Right lobe of liver (tissue), 6 donors: Measurements from ENCODE around the gene NFXL1. TPM values are rescaled to one million over a fixed set of nuclear protein-coding genes. Genes with fewer than 3 reads are reported as not detected.

Source experiments
- ATAC-seq, 4 donors: fragments of 200-7000 bp; cut with Tn5 transposase; one replicate each; pipeline ENCODE4 v1.9.1; 2020; ENCODE audit warnings: mild to moderate bottlenecking in 4 of 4, moderate library complexity in 4 of 4
- DNase-seq, 3 donors: peaks; one replicate each; pipeline ENCODE4 v3.0.0-alpha.2; 2020
- H3K27ac ChIP-seq, 3 donors: fragments of 200-600 bp; one replicate each; pipeline ENCODE4 v1.8.0; 2022
- H3K27me3 ChIP-seq, 2 donors: fragments of 200-600 bp; one replicate each; pipeline ENCODE4 v1.8.0; 2022
- H3K36me3 ChIP-seq, 4 donors: fragments of 200-600 bp; sonication (generic) in 1 of 4; one replicate each; pipeline versions ENCODE4 v1.5.1 to v1.8.0; 2017 to 2022; ENCODE audit warnings: control low read depth in 1 of 4
- H3K4me1 ChIP-seq, 4 donors: fragments of 200-600 bp; sonication (generic) in 1 of 4; one replicate each; pipeline versions ENCODE4 v1.5.1 to v1.8.0; 2017 to 2022; ENCODE audit warnings: control low read depth in 1 of 4
- H3K4me3 ChIP-seq, 3 donors: fragments of 200-600 bp; one replicate each; pipeline ENCODE4 v1.8.0; 2022
- H3K9me3 ChIP-seq, 4 donors: fragments of 200-600 bp; sonication (generic) in 1 of 4; one replicate each; pipeline versions ENCODE4 v1.5.1 to v1.8.0; 2017 to 2022; ENCODE audit warnings: control low read depth in 1 of 4
- POLR2A ChIP-seq: fragments of 450-650 bp; IDR thresholded peaks from one replicate; pipeline ENCODE4 v1.6.1; 2017; ENCODE audit warnings: antibody characterized with exemption, mild to moderate bottlenecking
- WGBS: methylation state at CpG from one replicate; pipeline ENCODE4 v1.1.6; 2018; ENCODE audit warnings: low coverage, low lambda C conversion rate; ENCODE audit not compliant: insufficient coverage; ENCODE audit errors: missing lambda C conversion rate; 5-methylcytosine and 5-hydroxymethylcytosine counted together
- intact Hi-C, 2 donors: fragments of 100-400 bp; cut with DNase I; formaldehyde crosslinking; loops; one replicate each; pipeline versions ENCODE4 v1.11.2 to v1.14.1; 2022
- total RNA-seq, 6 experiments: library from RNA; depleted of rRNA in 2 of 6; stranded (reverse); fragments of >200 nt in 2 of 6; fragmentation: NEBNext Ultra II Directional in 3 of 6; extraction: Animal tissue kit (Norgen Biotek cat#: 25700) in 3 of 6; gene quantifications; one replicate each; pipeline versions ENCODE4 v1.1.0 to v1.2.4, GENCODE V29; 2016 to 2023
- TF ChIP-seq, protein P1 (sequence below), 4 donors: fragments of 200-600 bp in 3 of 4; fragments of 450-650 bp in 1 of 4; IDR thresholded peaks; one replicate each; pipeline versions ENCODE4 v1.5.1 to v1.8.0; 2016 to 2022; ENCODE audit warnings: antibody characterized with exemption in 4 of 4, mild to moderate bottlenecking in 2 of 4
- donor health status: DM: no; HTN: yes; CAD: no.
- donor health status: DM: no; HTN: no; CAD: no.
- donor health status: DM: no; HTN: no; CAD: no.
- donor health status: DM: no; HTN: yes; CAD: no.
- donor health status: DM: no; HTN: yes; CAD: no.

The NFXL1 gene
- total RNA-seq, 6 experiments from 2014 or later = 4.9 to 11.0 (median 7.9) TPM

DNA sequence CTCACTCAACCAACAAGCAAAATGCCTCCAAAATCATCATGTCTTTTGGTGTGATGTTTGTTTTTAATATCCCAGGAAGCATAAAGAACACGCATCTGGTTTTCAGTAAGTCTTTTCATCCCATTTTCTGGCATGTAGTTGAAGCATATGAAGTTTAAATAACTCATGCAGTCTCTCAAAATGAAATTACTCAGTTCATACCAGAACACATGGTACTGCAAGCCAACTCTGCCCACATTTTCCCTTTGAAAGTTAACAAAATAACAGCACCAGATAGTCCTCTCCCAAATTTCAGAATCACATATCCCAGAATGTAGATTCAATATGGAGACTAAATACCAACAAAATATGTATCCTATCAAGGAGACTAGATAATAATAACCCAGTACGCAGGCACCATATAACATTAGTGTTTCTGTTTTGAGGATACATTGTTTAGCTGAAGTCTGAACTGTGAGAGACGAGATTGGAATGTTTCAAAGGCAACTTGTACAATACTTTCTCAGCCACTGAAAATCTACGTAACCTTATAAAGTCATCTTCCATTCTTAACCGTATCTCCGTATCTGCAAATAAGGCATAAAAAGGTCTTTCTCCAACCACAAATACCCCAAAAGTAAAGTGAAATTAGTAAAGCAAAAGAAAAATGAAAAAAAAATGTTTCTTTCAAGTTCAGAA lies 99.6 kb downstream of the NFXL1 start:
- WGBS = 88% methylated on average over 6 of the region's 6 CpGs
- Histone ChIP-seq H3K4me1 (peaks cover 0 to 11% (median 0%) of the 10 kb centered on the region in 4 donors), H3K36me3 (no peaks in the 10 kb centered on the region), H3K27me3 (no peaks in the 10 kb centered on the region), H3K9me3 (no peaks in the 10 kb centered on the region), H3K4me3 (no peak overlapping the region), H3K27ac (no peak overlapping the region)
- intact Hi-C loops = no loop called here
- TF ChIP-seq POLR2A = no peak
- TF ChIP-seq, protein P1, sequence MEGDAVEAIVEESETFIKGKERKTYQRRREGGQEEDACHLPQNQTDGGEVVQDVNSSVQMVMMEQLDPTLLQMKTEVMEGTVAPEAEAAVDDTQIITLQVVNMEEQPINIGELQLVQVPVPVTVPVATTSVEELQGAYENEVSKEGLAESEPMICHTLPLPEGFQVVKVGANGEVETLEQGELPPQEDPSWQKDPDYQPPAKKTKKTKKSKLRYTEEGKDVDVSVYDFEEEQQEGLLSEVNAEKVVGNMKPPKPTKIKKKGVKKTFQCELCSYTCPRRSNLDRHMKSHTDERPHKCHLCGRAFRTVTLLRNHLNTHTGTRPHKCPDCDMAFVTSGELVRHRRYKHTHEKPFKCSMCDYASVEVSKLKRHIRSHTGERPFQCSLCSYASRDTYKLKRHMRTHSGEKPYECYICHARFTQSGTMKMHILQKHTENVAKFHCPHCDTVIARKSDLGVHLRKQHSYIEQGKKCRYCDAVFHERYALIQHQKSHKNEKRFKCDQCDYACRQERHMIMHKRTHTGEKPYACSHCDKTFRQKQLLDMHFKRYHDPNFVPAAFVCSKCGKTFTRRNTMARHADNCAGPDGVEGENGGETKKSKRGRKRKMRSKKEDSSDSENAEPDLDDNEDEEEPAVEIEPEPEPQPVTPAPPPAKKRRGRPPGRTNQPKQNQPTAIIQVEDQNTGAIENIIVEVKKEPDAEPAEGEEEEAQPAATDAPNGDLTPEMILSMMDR (IDR thresholded peaks at IDR 0.05) = no peak
- DNase-seq = no peak
- ATAC-seq = no peak

GRCh38 chr4:47809654-47810203 lies 104.7 kb downstream of the NFXL1 start:
- DNase-seq (no peak), ATAC-seq (no peak)
- 86% methylated on average over 1 of the region's 3 CpGs for WGBS
- Histone ChIP-seq H3K27me3 (no peaks in the 10 kb centered on the region), H3K4me3 (no peak overlapping the region), H3K4me1 (no peaks in the 10 kb centered on the region), H3K27ac (no peak overlapping the region), H3K9me3 (no peaks in the 10 kb centered on the region), H3K36me3 (no peaks in the 10 kb centered on the region)
- no peak for TF ChIP-seq POLR2A
- TF ChIP-seq, protein P1 (IDR thresholded peaks at IDR 0.05) = no peak
- intact Hi-C loops = no loop called here

DNA sequence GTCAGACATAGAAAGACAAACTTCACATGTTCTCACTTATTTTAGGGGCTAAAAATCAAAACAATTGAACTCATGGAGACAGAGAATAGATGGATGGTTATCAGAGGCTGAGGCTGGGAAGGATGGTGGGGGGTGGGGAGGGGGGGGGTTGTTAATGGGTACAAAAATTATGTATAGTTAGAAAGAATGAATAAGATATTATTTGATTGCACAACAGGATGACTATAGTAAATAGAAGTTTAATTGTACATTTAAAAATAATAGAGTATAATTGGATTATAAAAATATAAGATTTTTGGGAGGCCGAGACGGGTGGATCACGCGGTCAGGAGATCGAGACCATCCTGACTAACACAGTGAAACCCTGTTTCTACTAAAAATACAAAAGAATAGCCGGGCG lies 109.8 kb downstream of the NFXL1 start:
- intact Hi-C loops = no loop called here
- no peaks in the 10 kb centered on the region for H3K4me1 ChIP-seq
- no peaks in the 10 kb centered on the region for H3K27me3 ChIP-seq
- H3K9me3 ChIP-seq = no peaks in the 10 kb centered on the region
- no peak for TF ChIP-seq POLR2A
- TF ChIP-seq, protein P1 (IDR thresholded peaks at IDR 0.05) = no peak
- WGBS = 77% methylated on average over 7 of the region's 7 CpGs
- no peaks in the 10 kb centered on the region for H3K36me3 ChIP-seq
- no peak for ATAC-seq
- H3K4me3 ChIP-seq = no peak overlapping the region
- no peak overlapping the region for H3K27ac ChIP-seq
- no peak for DNase-seq

DNA sequence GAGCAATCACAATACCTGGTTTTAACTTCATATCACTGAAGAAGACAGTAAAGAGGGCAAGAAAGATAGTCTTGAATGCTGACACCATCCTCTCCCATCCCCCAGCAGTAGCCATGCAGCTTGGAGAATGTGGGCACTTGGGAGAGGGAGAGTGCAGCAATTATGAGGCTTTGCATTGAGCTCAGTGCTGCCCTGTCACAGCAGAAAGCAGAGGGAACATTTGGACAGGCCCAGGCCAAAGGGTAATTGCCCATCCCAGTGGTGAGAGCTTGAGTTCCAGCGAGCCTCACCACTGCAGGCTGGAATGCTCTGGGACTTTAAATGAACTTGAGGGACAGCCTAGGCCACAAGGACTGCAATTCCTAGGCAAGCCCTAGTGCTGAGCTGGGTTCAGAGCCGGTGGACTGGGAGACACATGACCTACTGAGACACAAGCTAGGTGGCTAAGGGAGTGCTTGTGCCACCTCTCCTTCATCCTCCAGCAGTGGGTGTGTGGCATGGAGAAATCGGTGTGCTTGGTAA lies 112.8 kb downstream of the NFXL1 start:
- Histone ChIP-seq H3K4me3 (no peak overlapping the region), H3K4me1 (no peaks in the 10 kb centered on the region), H3K36me3 (no peaks in the 10 kb centered on the region), H3K9me3 (no peaks in the 10 kb centered on the region), H3K27me3 (no peaks in the 10 kb centered on the region), H3K27ac (no peak overlapping the region)
- intact Hi-C loops = no loop called here
- no peak for DNase-seq
- no CpG with 5 or more reads among the region's 3 CpGs for WGBS
- TF ChIP-seq, protein P1 (IDR thresholded peaks at IDR 0.05) = no peak
- TF ChIP-seq POLR2A = no peak
- no peak for ATAC-seq
